Keratinocyte (primary cell): ENCODE measurements around the gene AGO3. TPM values are rescaled to one million over a fixed set of nuclear protein-coding genes. Genes with fewer than 3 reads are reported as not detected.
"Not testable (repeated sequence)": the region's sequence is repeated elsewhere in the genome, so short reads cannot be mapped to it uniquely, and the experiment has no call there.

Experiments
- DNase-seq: peaks from one replicate; pipeline ENCODE4 v3.0.0-alpha.2; 2011; ENCODE audit warnings: low read depth, missing footprints, low spot score
- FAIRE-seq: peaks from 2 replicates; lab custom pipeline; 2011; peaks lifted over from hg19 to GRCh38; lab: Jason Lieb, UNC
- H2AFZ ChIP-seq: 2 replicates; pipeline ENCODE4 v1.6.0; 2012; ENCODE audit warnings: low read length, control low read depth, inconsistent platforms; ENCODE audit not compliant: control insufficient read depth
- H3K27ac ChIP-seq: 2 replicates; pipeline ENCODE4 v1.5.1; 2011; ENCODE audit warnings: low read length; ENCODE audit not compliant: control insufficient read depth, insufficient read depth
- H3K27me3 ChIP-seq: 3 replicates; pipeline ENCODE4 v1.6.0; 2011; ENCODE audit warnings: low read length; ENCODE audit not compliant: control insufficient read depth, insufficient read depth; ENCODE audit errors: extremely low read depth
- H3K36me3 ChIP-seq, 2 experiments: 2 replicates in 1 of 2; 3 replicates in 1 of 2; pipeline ENCODE4 v1.5.1; 2011; ENCODE audit warnings: low read length in 2 of 2, mild to moderate bottlenecking in 1 of 2; ENCODE audit not compliant: control insufficient read depth in 2 of 2, insufficient read depth in 2 of 2; ENCODE audit errors: extremely low read depth in 1 of 2
- H3K4me1 ChIP-seq: 3 replicates; pipeline ENCODE4 v1.5.1; 2011; ENCODE audit warnings: low read length; ENCODE audit not compliant: control insufficient read depth, insufficient read depth; ENCODE audit errors: extremely low read depth
- H3K4me2 ChIP-seq: 3 replicates; pipeline ENCODE4 v1.6.0; 2011; ENCODE audit warnings: low read depth, low read length; ENCODE audit not compliant: control insufficient read depth, insufficient read depth; ENCODE audit errors: extremely low read depth
- H3K4me3 ChIP-seq, 3 experiments: fragments of 200-600 bp in 1 of 3; sonication (generic) in 1 of 3; 2 replicates in 2 of 3; 3 replicates in 1 of 3; pipeline ENCODE4 v1.5.1; 2011 to 2016; ENCODE audit warnings: low read length in 3 of 3, mild to moderate bottlenecking in 3 of 3, control low read depth in 2 of 3, inconsistent platforms in 1 of 3, low read depth in 1 of 3, mixed read lengths in 1 of 3, mixed run types in 1 of 3, moderate library complexity in 1 of 3; ENCODE audit not compliant: control insufficient read depth in 2 of 3, insufficient read depth in 2 of 3; ENCODE audit errors: extremely low read depth in 1 of 3
- H3K79me2 ChIP-seq: 2 replicates; pipeline ENCODE4 v1.6.0; 2012; ENCODE audit warnings: low read length; ENCODE audit not compliant: control insufficient read depth, insufficient read depth
- H3K9ac ChIP-seq: 3 replicates; pipeline ENCODE4 v1.6.0; 2011; ENCODE audit warnings: low read length; ENCODE audit not compliant: control insufficient read depth, insufficient read depth; ENCODE audit errors: extremely low read depth
- H3K9me1 ChIP-seq: 3 replicates; pipeline ENCODE4 v1.6.0; 2011; ENCODE audit warnings: low read length; ENCODE audit not compliant: control insufficient read depth, insufficient read depth; ENCODE audit errors: extremely low read depth
- H3K9me3 ChIP-seq: 2 replicates; pipeline ENCODE4 v1.5.1; 2012; ENCODE audit warnings: low read depth, low read length; ENCODE audit not compliant: control insufficient read depth
- H4K20me1 ChIP-seq: 3 replicates; pipeline ENCODE4 v1.6.0; 2011; ENCODE audit warnings: low read length; ENCODE audit not compliant: control insufficient read depth, insufficient read depth; ENCODE audit errors: extremely low read depth
- EZH2 ChIP-seq: IDR thresholded peaks from one replicate; pipeline ENCODE4 v1.6.1; 2012; ENCODE audit warnings: inconsistent platforms, mild to moderate bottlenecking, low read length, moderate library complexity
- dilution Hi-C: fragments of 300-500 bp; cut with MboI; formaldehyde crosslinking; loops from one replicate; pipeline ENCODE4 v1.7.0; 2020; ENCODE audit warnings: low sequenced_read_pairs; ENCODE audit not compliant: extremely low pct_ligation_motif_present
- polyA plus RNA-seq, 5 experiments: library from polyadenylated mRNA; depleted of rRNA in 3 of 5; stranded (reverse) in 3 of 5; stranded (forward) in 1 of 5; unstranded in 1 of 5; fragments of >200 nt; gene quantifications; 1 replicate in 1 of 5; 2 replicates in 3 of 5; 3 replicates in 1 of 5; pipeline versions ENCODE4 v1.2.1 to v1.2.3, GENCODE V29; 2011 to 2012; ENCODE audit warnings: missing spikeins in 2 of 5, low read depth in 1 of 5, low replicate concordance in 1 of 5
- TF ChIP-seq, protein P1 (sequence below), 3 experiments: IDR thresholded peaks in 1 of 3; conservative IDR thresholded peaks in 1 of 3; optimal IDR thresholded peaks in 1 of 3; 2 replicates in 2 of 3; 3 replicates in 1 of 3; pipeline versions ENCODE3 to v1.5.1; 2011; ENCODE audit warnings: low read length in 3 of 3, mild to moderate bottlenecking in 3 of 3, moderate library complexity in 2 of 3, control low read depth in 1 of 3, inconsistent platforms in 1 of 3; ENCODE audit not compliant: insufficient read depth in 2 of 3; ENCODE audit errors: extremely low read depth in 1 of 3

Gene AGO3
- polyA plus RNA-seq, 1 donor (not counting 4 experiments of a cell fraction or from before 2014, with no cell fraction given): 14.0 TPM

DNA sequence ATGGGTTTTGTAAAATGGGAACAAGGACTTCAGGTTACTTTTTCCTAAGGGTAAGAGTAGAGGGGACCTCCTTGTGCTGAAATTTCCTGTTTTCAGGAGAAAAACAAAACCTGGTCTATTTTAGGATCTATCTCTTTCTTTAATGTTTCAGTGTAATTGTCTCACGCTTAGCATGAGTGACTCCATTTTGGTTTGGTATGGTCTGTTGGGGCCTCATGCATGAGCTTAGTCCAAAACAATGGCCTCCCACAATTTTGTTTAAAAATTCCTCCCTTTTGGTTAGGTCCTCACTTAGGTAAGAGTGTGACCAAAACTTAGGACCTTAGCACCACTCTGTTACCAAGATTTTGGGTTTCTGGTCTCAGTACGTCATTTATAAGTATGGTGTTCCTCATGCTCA is 85.8 kb downstream of the AGO3 start:
- H3K9me3 ChIP-seq: no peaks in the 10 kb centered on the region
- dilution Hi-C loops: no loop called here
- no peak overlapping the region for H3K27ac ChIP-seq
- H3K79me2 ChIP-seq: no peaks in the 10 kb centered on the region
- DNase-seq (no peak), FAIRE-seq (no peak)
- H4K20me1 ChIP-seq: no peaks in the 10 kb centered on the region
- no peaks in the 10 kb centered on the region for H3K4me1 ChIP-seq
- no peaks in the 10 kb centered on the region for H3K9me1 ChIP-seq
- no peak overlapping the region for H2AFZ ChIP-seq
- H3K27me3 ChIP-seq: no peaks in the 10 kb centered on the region
- no peak overlapping the region for H3K4me2 ChIP-seq
- H3K9ac ChIP-seq: no peak overlapping the region
- no peak overlapping the region for H3K4me3 ChIP-seq
- no peak for TF ChIP-seq EZH2
- TF ChIP-seq, protein P1, sequence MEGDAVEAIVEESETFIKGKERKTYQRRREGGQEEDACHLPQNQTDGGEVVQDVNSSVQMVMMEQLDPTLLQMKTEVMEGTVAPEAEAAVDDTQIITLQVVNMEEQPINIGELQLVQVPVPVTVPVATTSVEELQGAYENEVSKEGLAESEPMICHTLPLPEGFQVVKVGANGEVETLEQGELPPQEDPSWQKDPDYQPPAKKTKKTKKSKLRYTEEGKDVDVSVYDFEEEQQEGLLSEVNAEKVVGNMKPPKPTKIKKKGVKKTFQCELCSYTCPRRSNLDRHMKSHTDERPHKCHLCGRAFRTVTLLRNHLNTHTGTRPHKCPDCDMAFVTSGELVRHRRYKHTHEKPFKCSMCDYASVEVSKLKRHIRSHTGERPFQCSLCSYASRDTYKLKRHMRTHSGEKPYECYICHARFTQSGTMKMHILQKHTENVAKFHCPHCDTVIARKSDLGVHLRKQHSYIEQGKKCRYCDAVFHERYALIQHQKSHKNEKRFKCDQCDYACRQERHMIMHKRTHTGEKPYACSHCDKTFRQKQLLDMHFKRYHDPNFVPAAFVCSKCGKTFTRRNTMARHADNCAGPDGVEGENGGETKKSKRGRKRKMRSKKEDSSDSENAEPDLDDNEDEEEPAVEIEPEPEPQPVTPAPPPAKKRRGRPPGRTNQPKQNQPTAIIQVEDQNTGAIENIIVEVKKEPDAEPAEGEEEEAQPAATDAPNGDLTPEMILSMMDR (optimal IDR thresholded peaks at IDR 0.05 in 1 of 3, IDR thresholded peaks at IDR 0.05 in 1 of 3, conservative IDR thresholded peaks at IDR 0.05 in 1 of 3; ENCODE audit: extremely low read depth in 1 of 3, insufficient read depth in 2 of 3, low read length in 3 of 3): no peak
- peaks cover 3 to 6% of the 10 kb centered on the region in 2 experiments for H3K36me3 ChIP-seq

DNA sequence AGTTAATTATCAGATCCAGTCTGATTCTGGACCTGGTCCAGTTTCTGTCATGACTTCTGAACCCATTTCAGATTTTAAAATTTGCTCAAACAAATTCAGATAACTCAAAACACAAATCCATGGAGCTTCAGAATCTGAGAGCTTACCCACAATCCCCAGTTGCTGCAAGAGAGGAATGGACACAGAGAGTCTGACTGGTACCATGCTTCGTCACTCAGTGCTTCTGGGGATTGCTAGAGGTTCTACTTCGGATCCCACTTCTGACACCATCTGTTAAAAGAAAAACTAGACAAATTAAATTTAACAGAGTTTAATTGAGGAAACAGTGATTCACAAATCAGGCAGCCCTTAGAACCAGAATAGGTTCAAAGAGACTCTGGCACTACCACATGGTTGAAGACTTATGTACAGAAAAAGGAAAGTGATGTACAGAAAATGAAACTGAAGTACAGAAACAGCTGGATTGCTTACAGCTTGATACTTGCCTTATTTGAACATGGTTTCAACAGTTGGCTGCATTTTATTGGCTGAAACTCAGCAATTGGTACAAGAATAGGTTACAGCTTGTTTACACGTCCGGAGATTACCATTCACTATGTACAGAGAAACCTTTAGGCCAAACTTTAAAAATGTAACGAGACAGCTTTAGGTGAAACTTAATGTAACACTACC is 92.3 kb downstream of the AGO3 start:
- Histone ChIP-seq H3K4me3 (no peak overlapping the region), H2AFZ (no peak overlapping the region), H3K9me1 (no peaks in the 10 kb centered on the region), H3K27me3 (no peaks in the 10 kb centered on the region), H3K79me2 (no peaks in the 10 kb centered on the region), H3K27ac (no peak overlapping the region), H3K4me1 (no peaks in the 10 kb centered on the region), H3K9ac (no peak overlapping the region), H3K9me3 (no peaks in the 10 kb centered on the region), H3K4me2 (no peak overlapping the region), H3K36me3 (peaks cover 4 to 10% of the 10 kb centered on the region in 2 experiments), H4K20me1 (no peaks in the 10 kb centered on the region)
- DNase-seq (no peak), FAIRE-seq (no peak)
- TF ChIP-seq, protein P1 (optimal IDR thresholded peaks at IDR 0.05 in 1 of 3, IDR thresholded peaks at IDR 0.05 in 1 of 3, conservative IDR thresholded peaks at IDR 0.05 in 1 of 3; ENCODE audit: extremely low read depth in 1 of 3, insufficient read depth in 2 of 3, low read length in 3 of 3): no peak
- no peak for TF ChIP-seq EZH2
- dilution Hi-C loops: no loop called here

DNA sequence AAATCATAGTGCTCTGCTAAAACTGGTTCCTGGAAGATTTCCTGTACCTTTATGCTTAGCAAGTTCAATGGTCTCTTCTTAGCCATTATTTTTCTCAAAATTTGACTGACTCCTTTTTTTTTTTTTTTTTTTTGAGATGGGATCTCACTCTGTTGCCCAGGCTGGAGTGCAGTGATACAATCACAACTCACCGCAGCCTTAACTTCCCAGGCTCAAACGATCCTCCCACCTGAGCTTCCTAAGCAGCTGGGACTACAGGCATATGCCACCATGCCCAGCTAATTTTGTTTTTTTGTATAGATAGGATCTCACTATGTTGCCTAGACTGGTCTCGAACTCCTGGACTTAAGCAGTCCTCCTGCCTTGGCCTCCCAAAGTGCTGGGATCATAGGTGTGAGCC is 93.1 kb downstream of the AGO3 start:
- dilution Hi-C loops, H3K27ac ChIP-seq, H3K79me2 ChIP-seq, H3K4me1 ChIP-seq, H3K36me3 ChIP-seq, H3K4me3 ChIP-seq, FAIRE-seq, H3K4me2 ChIP-seq, H4K20me1 ChIP-seq, H3K9ac ChIP-seq, DNase-seq, H2AFZ ChIP-seq, H3K9me3 ChIP-seq, H3K9me1 ChIP-seq, H3K27me3 ChIP-seq: not testable (repeated sequence)
